ENCODE results near the gene CALML5.
"Not testable (repeated sequence)": the region's sequence is repeated elsewhere in the genome, so short reads cannot be mapped to it uniquely, and the experiment has no call there.

The CALML5 gene

GRCh38 chr10:5474642-5475041, 24.7 kb downstream of the CALML5 start:
- not testable (repeated sequence) for H3K27me3 ChIP-seq (ENCODE audit: control insufficient read depth in 5 of 5, insufficient read depth in 4 of 5, low read length in 5 of 5); H3K27ac ChIP-seq (ENCODE audit: low read depth, low read length); H3K9me3 ChIP-seq (ENCODE audit: control insufficient read depth in 5 of 5, low read length in 5 of 5); H3K4me1 ChIP-seq (ENCODE audit: control insufficient read depth in 5 of 5, insufficient read depth in 5 of 5, low read length in 5 of 5); H3K36me3 ChIP-seq (ENCODE audit: control insufficient read depth in 5 of 5, insufficient read depth in 5 of 5, low read length in 5 of 5); H3K4me3 ChIP-seq (ENCODE audit: low read depth in 1 of 5, low read length in 5 of 5); H3K9ac ChIP-seq (ENCODE audit: low read length in 5 of 5)

DNA sequence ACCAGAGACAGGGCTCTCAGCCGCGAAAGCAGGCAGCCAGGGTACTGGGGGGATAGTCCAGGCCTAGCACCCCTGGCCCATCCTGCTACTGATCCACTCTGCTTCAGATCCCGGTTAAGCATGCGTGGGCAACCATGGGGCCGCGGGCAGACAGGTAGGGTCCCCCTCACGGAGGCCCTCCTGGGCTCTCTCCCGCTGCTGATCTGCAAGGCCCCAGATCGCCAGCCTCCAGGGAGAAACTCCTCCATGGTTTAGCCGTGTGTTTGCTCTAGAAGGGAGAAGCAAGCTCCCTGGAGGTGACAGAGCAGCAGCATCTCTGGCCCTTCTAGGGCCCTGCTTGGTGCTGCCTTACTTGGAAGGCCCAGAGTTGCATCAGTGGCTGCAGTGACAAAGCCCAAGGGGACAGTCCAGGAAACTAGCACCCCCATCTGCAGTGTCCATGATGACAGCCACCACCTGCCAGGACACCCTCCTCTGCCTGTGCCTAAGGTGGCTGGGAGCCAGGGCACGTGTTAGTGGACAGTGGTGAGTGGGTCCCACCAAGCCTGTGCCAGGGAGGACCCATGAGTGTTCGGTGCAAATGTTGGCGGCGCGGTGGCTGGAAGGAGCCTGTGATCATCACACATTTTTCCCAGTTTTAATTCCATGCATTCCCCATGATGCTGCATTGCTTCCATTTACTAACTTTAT, 29.2 kb downstream of the CALML5 start:
- peaks cover 0 to 12% (median 10%) of the 10 kb centered on the region in 5 donors for H3K9me3 ChIP-seq (ENCODE audit: control insufficient read depth in 5 of 5, low read length in 5 of 5)
- no peaks in the 10 kb centered on the region for H3K27me3 ChIP-seq (ENCODE audit: control insufficient read depth in 5 of 5, insufficient read depth in 4 of 5, low read length in 5 of 5)
- H3K36me3 ChIP-seq (ENCODE audit: control insufficient read depth in 5 of 5, insufficient read depth in 5 of 5, low read length in 5 of 5), result no peaks in the 10 kb centered on the region
- H3K4me3 ChIP-seq (ENCODE audit: low read depth in 1 of 5, low read length in 5 of 5), result no peak overlapping the region
- peaks cover 0 to 34% (median 26%) of the 10 kb centered on the region in 5 donors for H3K4me1 ChIP-seq (ENCODE audit: control insufficient read depth in 5 of 5, insufficient read depth in 5 of 5, low read length in 5 of 5)
- H3K27ac ChIP-seq (ENCODE audit: low read depth, low read length), result no peak overlapping the region
- H3K9ac ChIP-seq (ENCODE audit: low read length in 5 of 5), result no peak overlapping the region

GRCh38 chr10:5469353-5470061, 29.9 kb downstream of the CALML5 start:
- Histone ChIP-seq H3K36me3 (ENCODE audit: control insufficient read depth in 5 of 5, insufficient read depth in 5 of 5, low read length in 5 of 5) (no peaks in the 10 kb centered on the region), H3K9ac (ENCODE audit: low read length in 5 of 5) (no peak overlapping the region), H3K27me3 (ENCODE audit: control insufficient read depth in 5 of 5, insufficient read depth in 4 of 5, low read length in 5 of 5) (no peaks in the 10 kb centered on the region), H3K4me1 (ENCODE audit: control insufficient read depth in 5 of 5, insufficient read depth in 5 of 5, low read length in 5 of 5) (peaks cover 0 to 38% (median 26%) of the 10 kb centered on the region in 5 donors), H3K4me3 (ENCODE audit: low read depth in 1 of 5, low read length in 5 of 5) (no peak overlapping the region), H3K27ac (ENCODE audit: low read depth, low read length) (no peak overlapping the region), H3K9me3 (ENCODE audit: control insufficient read depth in 5 of 5, low read length in 5 of 5) (peaks cover 0 to 12% (median 10%) of the 10 kb centered on the region in 5 donors)

DNA sequence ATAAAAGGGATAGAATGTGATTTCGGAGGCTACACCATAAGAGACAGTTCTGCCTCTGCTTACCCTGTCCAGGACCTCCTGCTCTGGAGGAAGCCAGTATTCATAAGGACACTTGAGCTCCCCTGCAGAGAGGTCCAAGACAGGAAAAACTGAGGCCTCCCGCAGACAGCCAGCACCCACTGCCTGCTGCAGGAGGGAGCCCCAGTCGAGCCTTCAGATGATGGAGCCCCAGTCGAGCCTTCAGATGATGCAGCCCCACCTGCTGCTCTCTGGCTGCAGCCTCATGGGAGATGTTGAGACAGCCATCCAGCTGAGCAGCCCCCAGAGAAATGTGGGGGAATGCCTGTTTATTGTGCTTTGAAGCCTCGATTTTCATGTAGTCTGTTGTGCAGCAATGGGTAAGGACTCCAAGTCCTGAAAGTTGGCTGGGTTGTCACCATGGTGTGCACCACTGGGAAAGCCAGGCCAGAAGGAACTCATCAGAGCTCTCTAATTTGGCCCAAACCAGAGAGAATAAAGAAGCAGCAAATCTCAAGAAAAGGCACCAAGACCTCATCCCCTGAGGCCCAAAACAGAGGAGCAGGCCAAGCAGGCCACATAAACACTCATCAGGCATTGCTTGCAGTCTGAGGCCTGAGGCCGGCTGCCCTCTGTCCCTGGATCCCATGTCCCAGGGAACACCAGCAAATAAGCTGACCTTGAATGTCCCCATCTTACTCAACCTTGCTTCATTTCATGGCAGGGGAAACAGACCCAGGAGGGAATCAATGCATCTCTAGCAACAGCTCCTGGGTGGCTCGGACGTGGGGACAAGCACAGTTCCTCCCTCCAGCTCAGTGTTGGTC, 30.9 kb downstream of the CALML5 start:
- H3K9ac ChIP-seq (ENCODE audit: low read length in 5 of 5), result no peak overlapping the region
- peaks cover 0 to 43% (median 26%) of the 10 kb centered on the region in 5 donors for H3K4me1 ChIP-seq (ENCODE audit: control insufficient read depth in 5 of 5, insufficient read depth in 5 of 5, low read length in 5 of 5)
- H3K9me3 ChIP-seq (ENCODE audit: control insufficient read depth in 5 of 5, low read length in 5 of 5), result peaks cover 0 to 12% (median 10%) of the 10 kb centered on the region in 5 donors
- H3K4me3 ChIP-seq (ENCODE audit: low read depth in 1 of 5, low read length in 5 of 5), result peak overlapping the region in 2 of 5 donors; percentile 4 to 17
- H3K27ac ChIP-seq (ENCODE audit: low read depth, low read length), result no peak overlapping the region
- H3K36me3 ChIP-seq (ENCODE audit: control insufficient read depth in 5 of 5, insufficient read depth in 5 of 5, low read length in 5 of 5), result no peaks in the 10 kb centered on the region
- no peaks in the 10 kb centered on the region for H3K27me3 ChIP-seq (ENCODE audit: control insufficient read depth in 5 of 5, insufficient read depth in 4 of 5, low read length in 5 of 5)

DNA sequence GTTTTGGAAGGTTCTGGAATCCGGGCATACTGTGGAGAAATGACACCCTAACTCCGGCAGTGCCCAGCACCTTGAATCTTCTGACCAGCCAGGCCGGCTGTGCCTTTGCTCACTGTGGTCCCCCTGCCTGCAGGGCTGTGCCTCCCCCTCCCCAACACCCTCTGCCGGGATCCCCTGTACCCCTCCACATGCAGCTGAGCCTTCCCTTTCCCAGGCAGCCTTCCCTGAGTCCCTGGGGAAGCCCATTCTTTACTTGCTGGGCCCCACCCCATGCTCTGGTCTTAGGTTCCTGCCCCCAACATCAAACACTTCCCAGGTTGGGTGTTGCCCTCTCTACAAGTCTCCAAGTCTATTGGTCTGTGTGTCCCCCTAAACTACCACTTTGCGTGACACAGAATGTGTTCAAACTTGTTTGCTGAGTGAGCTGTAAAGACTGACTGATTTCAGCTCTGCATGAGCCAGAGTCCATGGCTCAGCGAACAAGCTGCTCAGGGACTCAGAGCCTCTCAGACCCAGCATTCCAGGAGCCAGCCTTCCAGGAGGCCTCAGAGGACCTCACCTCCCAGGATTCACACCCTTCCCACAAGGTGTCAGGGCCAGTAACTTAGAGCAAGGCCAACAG, 31.6 kb downstream of the CALML5 start:
- H3K9ac ChIP-seq (ENCODE audit: low read length in 5 of 5), result no peak overlapping the region
- H3K36me3 ChIP-seq (ENCODE audit: control insufficient read depth in 5 of 5, insufficient read depth in 5 of 5, low read length in 5 of 5), result no peaks in the 10 kb centered on the region
- peaks cover 0 to 46% (median 30%) of the 10 kb centered on the region in 5 donors for H3K4me1 ChIP-seq (ENCODE audit: control insufficient read depth in 5 of 5, insufficient read depth in 5 of 5, low read length in 5 of 5)
- H3K27ac ChIP-seq (ENCODE audit: low read depth, low read length), result peak overlapping the region; percentile 23
- no peaks in the 10 kb centered on the region for H3K27me3 ChIP-seq (ENCODE audit: control insufficient read depth in 5 of 5, insufficient read depth in 4 of 5, low read length in 5 of 5)
- peaks cover 0 to 12% (median 10%) of the 10 kb centered on the region in 5 donors for H3K9me3 ChIP-seq (ENCODE audit: control insufficient read depth in 5 of 5, low read length in 5 of 5)
- H3K4me3 ChIP-seq (ENCODE audit: low read depth in 1 of 5, low read length in 5 of 5), result peak overlapping the region in 1 of 5 donors; percentile 4

DNA sequence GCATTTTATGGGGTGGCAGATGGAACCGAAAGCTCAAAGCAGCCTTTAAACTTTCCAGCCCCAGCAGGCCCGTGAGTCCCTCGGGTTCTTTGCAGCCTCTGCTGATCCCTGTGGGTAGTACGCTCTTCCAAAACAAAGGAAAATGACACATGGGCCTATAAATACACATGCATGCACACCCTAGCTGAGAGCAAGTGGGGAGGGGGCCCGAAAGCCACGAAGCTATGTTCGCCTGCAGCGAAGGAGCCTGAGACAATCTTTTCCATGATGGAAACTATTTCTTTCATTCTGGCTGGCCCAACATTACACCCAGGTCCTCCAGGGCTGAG, 32.2 kb downstream of the CALML5 start:
- H3K9me3 ChIP-seq (ENCODE audit: control insufficient read depth in 5 of 5, low read length in 5 of 5), result peaks cover 0 to 12% (median 10%) of the 10 kb centered on the region in 5 donors
- peak overlapping the region; percentile 23 for H3K27ac ChIP-seq (ENCODE audit: low read depth, low read length)
- H3K36me3 ChIP-seq (ENCODE audit: control insufficient read depth in 5 of 5, insufficient read depth in 5 of 5, low read length in 5 of 5), result no peaks in the 10 kb centered on the region
- peaks cover 0 to 52% (median 35%) of the 10 kb centered on the region in 5 donors for H3K4me1 ChIP-seq (ENCODE audit: control insufficient read depth in 5 of 5, insufficient read depth in 5 of 5, low read length in 5 of 5)
- H3K9ac ChIP-seq (ENCODE audit: low read length in 5 of 5), result no peak overlapping the region
- H3K27me3 ChIP-seq (ENCODE audit: control insufficient read depth in 5 of 5, insufficient read depth in 4 of 5, low read length in 5 of 5), result no peaks in the 10 kb centered on the region
- no peak overlapping the region for H3K4me3 ChIP-seq (ENCODE audit: low read depth in 1 of 5, low read length in 5 of 5)

DNA sequence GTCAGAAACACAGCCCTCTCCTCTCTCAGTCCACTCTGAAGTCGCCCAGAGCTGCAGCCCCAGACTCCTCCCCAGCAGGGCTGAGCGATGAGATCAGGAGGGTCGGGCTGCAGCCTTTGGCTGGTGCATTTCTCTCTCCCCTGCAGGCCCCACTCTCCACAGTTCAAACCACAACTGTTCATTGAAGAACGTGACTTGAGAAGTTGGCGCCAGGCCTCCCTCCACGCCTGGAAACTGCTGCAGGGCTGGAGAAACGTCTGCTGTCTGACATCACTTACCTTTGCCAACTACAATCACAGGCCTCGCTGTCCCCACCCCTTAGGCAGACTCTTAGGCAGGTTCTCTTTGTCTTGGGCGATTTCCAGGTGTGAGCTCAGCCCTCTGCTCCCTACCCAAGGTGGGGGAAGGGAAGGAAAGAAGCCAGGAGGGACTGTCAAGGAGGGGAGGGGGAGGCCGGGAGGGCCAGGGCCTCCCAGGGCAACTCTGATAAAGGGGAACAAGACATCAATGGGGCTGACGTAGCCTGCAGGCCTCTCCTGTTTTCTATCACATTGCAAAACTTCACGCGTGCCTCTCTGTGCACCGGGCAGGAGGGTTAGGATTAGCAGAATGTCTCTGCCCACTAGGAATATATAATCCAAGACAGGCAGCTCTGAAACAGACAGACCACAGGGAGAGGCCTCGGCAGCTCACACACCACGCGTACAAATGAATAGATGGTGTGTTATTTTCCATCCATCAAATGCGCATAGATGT, 32.7 kb downstream of the CALML5 start:
- no peaks in the 10 kb centered on the region for H3K27me3 ChIP-seq (ENCODE audit: control insufficient read depth in 5 of 5, insufficient read depth in 4 of 5, low read length in 5 of 5)
- peak overlapping the region; percentile 23 for H3K27ac ChIP-seq (ENCODE audit: low read depth, low read length)
- no peak overlapping the region for H3K9ac ChIP-seq (ENCODE audit: low read length in 5 of 5)
- H3K4me1 ChIP-seq (ENCODE audit: control insufficient read depth in 5 of 5, insufficient read depth in 5 of 5, low read length in 5 of 5), result peaks cover 0 to 57% (median 40%) of the 10 kb centered on the region in 5 donors
- no peaks in the 10 kb centered on the region for H3K36me3 ChIP-seq (ENCODE audit: control insufficient read depth in 5 of 5, insufficient read depth in 5 of 5, low read length in 5 of 5)
- H3K9me3 ChIP-seq (ENCODE audit: control insufficient read depth in 5 of 5, low read length in 5 of 5), result peaks cover 0 to 12% (median 10%) of the 10 kb centered on the region in 5 donors
- H3K4me3 ChIP-seq (ENCODE audit: low read depth in 1 of 5, low read length in 5 of 5), result no peak overlapping the region

GRCh38 chr10:5465976-5466450, 33.4 kb downstream of the CALML5 start:
- Histone ChIP-seq H3K27me3 (ENCODE audit: control insufficient read depth in 5 of 5, insufficient read depth in 4 of 5, low read length in 5 of 5) (no peaks in the 10 kb centered on the region), H3K4me3 (ENCODE audit: low read depth in 1 of 5, low read length in 5 of 5) (no peak overlapping the region), H3K36me3 (ENCODE audit: control insufficient read depth in 5 of 5, insufficient read depth in 5 of 5, low read length in 5 of 5) (no peaks in the 10 kb centered on the region), H3K4me1 (ENCODE audit: control insufficient read depth in 5 of 5, insufficient read depth in 5 of 5, low read length in 5 of 5) (peaks cover 0 to 61% (median 46%) of the 10 kb centered on the region in 5 donors), H3K9me3 (ENCODE audit: control insufficient read depth in 5 of 5, low read length in 5 of 5) (peaks cover 0 to 12% (median 10%) of the 10 kb centered on the region in 5 donors), H3K27ac (ENCODE audit: low read depth, low read length) (no peak overlapping the region), H3K9ac (ENCODE audit: low read length in 5 of 5) (no peak overlapping the region)

GRCh38 chr10:5464546-5464945, 34.8 kb downstream of the CALML5 start:
- H3K9me3 ChIP-seq (ENCODE audit: control insufficient read depth in 5 of 5, low read length in 5 of 5), result peaks cover 0 to 12% (median 10%) of the 10 kb centered on the region in 5 donors
- no peak overlapping the region for H3K9ac ChIP-seq (ENCODE audit: low read length in 5 of 5)
- no peak overlapping the region for H3K4me3 ChIP-seq (ENCODE audit: low read depth in 1 of 5, low read length in 5 of 5)
- H3K36me3 ChIP-seq (ENCODE audit: control insufficient read depth in 5 of 5, insufficient read depth in 5 of 5, low read length in 5 of 5), result peaks cover 0 to 11% (median 2%) of the 10 kb centered on the region in 5 donors
- peaks cover 0 to 64% (median 48%) of the 10 kb centered on the region in 5 donors for H3K4me1 ChIP-seq (ENCODE audit: control insufficient read depth in 5 of 5, insufficient read depth in 5 of 5, low read length in 5 of 5)
- H3K27ac ChIP-seq (ENCODE audit: low read depth, low read length), result no peak overlapping the region
- H3K27me3 ChIP-seq (ENCODE audit: control insufficient read depth in 5 of 5, insufficient read depth in 4 of 5, low read length in 5 of 5), result no peaks in the 10 kb centered on the region
